ENCODE results near the gene FGF5. TPM values are rescaled to one million over a fixed set of nuclear protein-coding genes. Genes with fewer than 3 reads are reported as not detected.
"Not testable (repeated sequence)": the region's sequence is repeated elsewhere in the genome, so short reads cannot be mapped to it uniquely, and the experiment has no call there.

Gene FGF5
- polyA plus RNA-seq, 1 donor: 0.03 TPM

GRCh38 chr4:80254114-80254513 lies 12.3 kb upstream of the FGF5 start:
- DNase-seq: no peak

GRCh38 chr4:80255329-80256095 lies 11.0 kb upstream of the FGF5 start:
- DNase-seq: no peak

- DNase-seq: no peak
Measured at GRCh38 chr4:80257851-80258250, 8.6 kb upstream of the FGF5 start.

GRCh38 chr4:80259012-80259411 lies 7.5 kb upstream of the FGF5 start:
- no peak for DNase-seq

GRCh38 chr4:80259817-80260216 lies 6.6 kb upstream of the FGF5 start:
- DNase-seq: no peak

- DNase-seq: no peak
Measured at GRCh38 chr4:80261989-80262600, 4.4 kb upstream of the FGF5 start.

- no peak for DNase-seq
Measured at GRCh38 chr4:80263541-80264351, 2.7 kb upstream of the FGF5 start.

- no peak for DNase-seq
Measured at GRCh38 chr4:80264352-80264647, 2.2 kb upstream of the FGF5 start.

- DNase-seq: no peak
Measured at GRCh38 chr4:80264825-80265224, 1.6 kb upstream of the FGF5 start.

- DNase-seq: peak; percentile 50
Measured at GRCh38 chr4:80265571-80266252, 752 bp upstream of the FGF5 start.

- DNase-seq: peak; percentile 31
Measured at GRCh38 chr4:80266902-80267380, 477 bp downstream of the FGF5 start.

- no peak for DNase-seq
Measured at GRCh38 chr4:80268081-80268823, 1.8 kb downstream of the FGF5 start.

GRCh38 chr4:80268936-80269335 lies 2.5 kb downstream of the FGF5 start:
- no peak for DNase-seq

- DNase-seq: no peak
Measured at GRCh38 chr4:80270321-80270720, 3.9 kb downstream of the FGF5 start.

GRCh38 chr4:80270868-80271267 lies 4.4 kb downstream of the FGF5 start:
- DNase-seq: no peak

GRCh38 chr4:80271801-80272200 lies 5.3 kb downstream of the FGF5 start:
- no peak for DNase-seq

GRCh38 chr4:80276931-80277330 lies 10.5 kb downstream of the FGF5 start:
- no peak for DNase-seq

GRCh38 chr4:80279751-80280150 lies 13.3 kb downstream of the FGF5 start:
- no peak for DNase-seq

GRCh38 chr4:80286451-80286850 lies 20.0 kb downstream of the FGF5 start:
- no peak for DNase-seq

- not testable (repeated sequence) for DNase-seq
Measured at GRCh38 chr4:80290665-80291064, 24.2 kb downstream of the FGF5 start.

GRCh38 chr4:80294206-80294605 lies 27.7 kb downstream of the FGF5 start:
- no peak for DNase-seq

- DNase-seq: no peak
Measured at GRCh38 chr4:80295336-80295735, 28.9 kb downstream of the FGF5 start.

Measured in left kidney (tissue), 2 donors.